RWPE2 (cell line): ENCODE results near the gene P2RY1.

Source experiments
- ATAC-seq: fragments of 200-7000 bp; cut with Tn5 transposase; 3 replicates; pipeline ENCODE4 v1.9.1; 2021; ENCODE audit warnings: low read depth
- DNase-seq: peaks from one replicate; pipeline ENCODE4 v3.0.0-alpha.2; 2020; ENCODE audit warnings: low spot score
- H3K27ac ChIP-seq: fragments of 450-650 bp; 2 replicates; pipeline ENCODE4 v1.5.1; 2017; ENCODE audit warnings: mild to moderate bottlenecking; ENCODE audit not compliant: poor library complexity, severe bottlenecking
- H3K27me3 ChIP-seq: fragments of 250-450 bp; sonication (Bioruptor Pico); 2 replicates; pipeline ENCODE4 v1.5.1; 2021; ENCODE audit warnings: mild to moderate bottlenecking, moderate library complexity; ENCODE audit not compliant: insufficient read depth, poor library complexity, severe bottlenecking
- H3K36me3 ChIP-seq: fragments of 250-450 bp; sonication (Bioruptor Pico); 2 replicates; pipeline ENCODE4 v1.5.1; 2020; ENCODE audit warnings: low read depth, mild to moderate bottlenecking, moderate library complexity
- H3K4me1 ChIP-seq: fragments of 250-450 bp; sonication (Bioruptor Pico); 2 replicates; pipeline ENCODE4 v1.5.1; 2021; ENCODE audit warnings: mild to moderate bottlenecking, moderate library complexity; ENCODE audit not compliant: insufficient read depth, poor library complexity, severe bottlenecking
- H3K4me3 ChIP-seq: fragments of 250-450 bp; sonication (Bioruptor Pico); 2 replicates; pipeline ENCODE4 v1.5.1; 2021; ENCODE audit warnings: mild to moderate bottlenecking, moderate library complexity; ENCODE audit not compliant: severe bottlenecking
- H3K9me3 ChIP-seq: fragments of 250-450 bp; sonication (Bioruptor Pico); 2 replicates; pipeline ENCODE4 v1.5.1; 2021; ENCODE audit warnings: mild to moderate bottlenecking, moderate library complexity; ENCODE audit not compliant: severe bottlenecking
- TF ChIP-seq, protein P1 (sequence below): fragments of 450-650 bp; IDR thresholded peaks from one replicate; pipeline ENCODE4 v1.5.1; 2017; ENCODE audit warnings: mild to moderate bottlenecking, moderate library complexity; ENCODE audit not compliant: poor library complexity, severe bottlenecking

Gene P2RY1

DNA sequence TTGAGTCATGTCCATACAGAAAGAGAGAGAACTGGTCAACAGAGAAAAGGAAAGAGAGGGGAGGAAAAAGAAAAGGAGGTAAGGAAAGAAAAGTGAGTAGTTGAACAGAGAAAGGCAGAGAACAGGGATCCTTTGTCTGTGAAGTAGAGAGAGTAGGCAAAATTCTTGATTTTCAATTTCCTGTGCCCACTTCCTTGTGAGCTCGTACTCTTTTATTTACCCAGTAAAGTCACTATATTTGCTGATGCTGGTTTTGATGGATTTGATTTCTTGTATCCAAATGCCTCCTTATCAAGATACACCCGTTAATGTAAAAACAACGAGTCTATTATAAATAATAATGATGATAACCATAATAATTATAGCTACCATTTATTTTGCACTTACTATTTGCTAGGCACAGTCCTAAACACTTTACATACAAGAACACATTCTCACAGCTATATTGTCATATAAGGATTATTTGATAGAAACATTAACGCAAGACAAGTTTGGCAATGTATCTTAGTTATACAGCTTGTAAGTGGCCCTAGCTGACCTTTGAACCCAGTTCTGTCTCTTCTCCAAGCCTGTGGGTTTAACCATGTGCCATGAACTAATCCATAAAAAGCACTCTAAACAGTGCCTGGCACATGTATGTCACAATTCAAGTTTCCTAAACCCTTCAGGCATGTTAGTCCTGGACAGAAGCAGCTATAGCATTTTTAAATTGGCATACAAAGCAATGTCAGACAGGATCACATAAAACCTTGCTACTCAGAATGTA lies 6.7 kb upstream of the P2RY1 start:
- ATAC-seq (no peak), DNase-seq (no peak)
- no peaks in the 10 kb centered on the region for H3K4me1 ChIP-seq
- no peaks in the 10 kb centered on the region for H3K36me3 ChIP-seq
- H3K9me3 ChIP-seq, result no peaks in the 10 kb centered on the region
- no peak overlapping the region for H3K4me3 ChIP-seq
- no peak overlapping the region for H3K27ac ChIP-seq
- TF ChIP-seq, protein P1, sequence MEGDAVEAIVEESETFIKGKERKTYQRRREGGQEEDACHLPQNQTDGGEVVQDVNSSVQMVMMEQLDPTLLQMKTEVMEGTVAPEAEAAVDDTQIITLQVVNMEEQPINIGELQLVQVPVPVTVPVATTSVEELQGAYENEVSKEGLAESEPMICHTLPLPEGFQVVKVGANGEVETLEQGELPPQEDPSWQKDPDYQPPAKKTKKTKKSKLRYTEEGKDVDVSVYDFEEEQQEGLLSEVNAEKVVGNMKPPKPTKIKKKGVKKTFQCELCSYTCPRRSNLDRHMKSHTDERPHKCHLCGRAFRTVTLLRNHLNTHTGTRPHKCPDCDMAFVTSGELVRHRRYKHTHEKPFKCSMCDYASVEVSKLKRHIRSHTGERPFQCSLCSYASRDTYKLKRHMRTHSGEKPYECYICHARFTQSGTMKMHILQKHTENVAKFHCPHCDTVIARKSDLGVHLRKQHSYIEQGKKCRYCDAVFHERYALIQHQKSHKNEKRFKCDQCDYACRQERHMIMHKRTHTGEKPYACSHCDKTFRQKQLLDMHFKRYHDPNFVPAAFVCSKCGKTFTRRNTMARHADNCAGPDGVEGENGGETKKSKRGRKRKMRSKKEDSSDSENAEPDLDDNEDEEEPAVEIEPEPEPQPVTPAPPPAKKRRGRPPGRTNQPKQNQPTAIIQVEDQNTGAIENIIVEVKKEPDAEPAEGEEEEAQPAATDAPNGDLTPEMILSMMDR, result no peak
- H3K27me3 ChIP-seq, result no peaks in the 10 kb centered on the region

DNA sequence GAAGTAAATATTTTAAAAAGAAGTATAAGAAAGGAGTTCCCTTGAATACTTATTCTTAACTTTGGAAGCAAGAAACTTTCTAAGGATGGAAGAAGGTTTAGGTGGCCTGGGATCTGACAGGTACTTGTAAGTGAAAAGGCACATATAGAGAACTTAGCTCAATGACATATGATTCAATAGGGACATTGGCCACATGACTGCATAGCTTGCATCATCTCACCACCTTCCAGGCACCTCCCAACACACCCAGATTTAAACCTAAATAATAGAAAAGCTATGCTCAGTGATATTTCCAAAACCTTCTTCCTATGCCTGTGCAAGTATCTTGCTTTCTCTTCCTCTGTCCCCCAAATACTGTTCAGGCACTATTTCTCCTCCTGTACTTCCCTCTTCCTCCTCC lies 4.7 kb upstream of the P2RY1 start:
- Histone ChIP-seq H3K4me3 (no peak overlapping the region), H3K36me3 (no peaks in the 10 kb centered on the region), H3K27ac (no peak overlapping the region), H3K27me3 (no peaks in the 10 kb centered on the region), H3K9me3 (no peaks in the 10 kb centered on the region), H3K4me1 (peaks cover 3% of the 10 kb centered on the region)
- DNase-seq, result no peak
- TF ChIP-seq, protein P1, result no peak
- no peak for ATAC-seq

DNA sequence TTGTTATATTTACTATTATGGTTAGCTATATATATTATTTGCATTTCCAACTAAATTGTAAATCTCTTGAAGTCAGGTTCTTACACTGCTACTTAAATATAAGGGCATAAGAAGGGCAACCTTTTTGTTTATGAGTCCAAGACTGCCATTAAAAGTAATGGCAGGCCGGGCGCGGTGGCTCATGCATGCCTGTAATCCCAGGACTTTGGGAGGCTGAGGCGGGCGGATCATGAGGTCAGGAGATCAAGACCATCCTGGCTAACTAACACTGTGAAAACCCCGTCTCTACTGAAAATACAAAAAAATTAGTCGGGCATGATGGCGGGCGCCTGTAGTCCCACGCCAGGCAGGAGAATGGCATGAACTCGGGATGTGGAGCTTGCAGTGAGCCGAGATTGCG lies 2.9 kb upstream of the P2RY1 start:
- H3K9me3 ChIP-seq, result no peaks in the 10 kb centered on the region
- TF ChIP-seq, protein P1, result no peak
- peaks cover 3% of the 10 kb centered on the region for H3K4me1 ChIP-seq
- DNase-seq (no peak), ATAC-seq (no peak)
- H3K27me3 ChIP-seq, result no peaks in the 10 kb centered on the region
- H3K27ac ChIP-seq, result no peak overlapping the region
- no peak overlapping the region for H3K4me3 ChIP-seq
- H3K36me3 ChIP-seq, result no peaks in the 10 kb centered on the region

DNA sequence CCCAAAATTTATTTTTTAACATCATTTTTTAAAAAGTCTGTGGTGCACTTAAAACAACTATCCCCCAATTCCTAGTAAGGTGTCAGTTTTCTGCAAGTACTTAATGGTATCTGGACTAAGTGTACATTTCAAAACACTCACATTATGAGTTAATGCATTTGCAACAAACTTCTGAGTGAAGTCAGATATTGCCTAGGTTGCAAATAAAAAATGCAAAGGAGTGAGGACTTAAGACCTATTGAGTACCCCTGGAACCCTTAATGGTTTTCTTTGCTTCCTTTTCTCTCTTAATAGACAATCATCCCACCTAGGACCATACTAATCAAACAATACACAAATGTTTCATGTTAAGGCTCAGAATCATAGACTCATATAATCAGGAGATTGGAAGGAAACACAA lies 1.8 kb upstream of the P2RY1 start:
- H3K4me1 ChIP-seq, result peaks cover 3% of the 10 kb centered on the region
- H3K27me3 ChIP-seq, result no peaks in the 10 kb centered on the region
- H3K9me3 ChIP-seq, result no peaks in the 10 kb centered on the region
- no peak overlapping the region for H3K4me3 ChIP-seq
- TF ChIP-seq, protein P1, result no peak
- ATAC-seq (no peak), DNase-seq (no peak)
- no peak overlapping the region for H3K27ac ChIP-seq
- H3K36me3 ChIP-seq, result no peaks in the 10 kb centered on the region; the same call in 1 of the 2 replicates

DNA sequence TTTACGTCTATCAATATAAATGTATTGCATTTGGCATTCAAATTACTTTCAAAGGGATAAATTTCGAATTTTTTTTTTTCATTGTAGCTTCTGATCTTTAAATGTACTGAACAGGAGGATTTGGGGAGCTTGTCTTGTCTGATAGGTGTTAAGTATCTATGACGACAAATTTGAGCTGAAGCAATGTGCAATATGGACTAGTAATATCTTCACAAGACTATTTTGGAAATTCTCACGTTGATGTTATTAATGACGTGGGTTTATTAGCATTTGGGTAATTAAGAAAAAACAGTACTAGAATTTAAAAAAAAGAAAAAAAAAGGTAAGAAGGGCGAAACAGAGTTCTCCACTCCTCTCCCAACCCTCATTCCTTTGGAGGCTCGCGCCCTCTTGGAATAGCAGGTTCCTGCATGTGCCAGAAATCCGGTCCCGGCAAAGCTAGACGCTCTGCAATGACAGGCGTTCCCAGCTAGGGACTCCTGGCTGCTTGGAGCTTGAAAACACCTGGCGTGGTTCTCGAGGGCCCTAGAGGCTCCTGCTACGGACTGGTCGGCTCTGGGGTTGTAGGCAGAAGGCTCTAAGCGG lies 648 bp upstream of the P2RY1 start:
- Histone ChIP-seq H3K4me1 (peaks cover 3% of the 10 kb centered on the region), H3K9me3 (no peaks in the 10 kb centered on the region), H3K36me3 (no peaks in the 10 kb centered on the region; the same call in 1 of the 2 replicates), H3K27ac (peak overlapping the region; percentile 49), H3K4me3 (peak overlapping the region; percentile 47), H3K27me3 (no peaks in the 10 kb centered on the region)
- DNase-seq (no peak), ATAC-seq (peak; percentile 53; the same call in 2 of the 3 replicates)
- TF ChIP-seq, protein P1, result no peak
